Thoracic aorta (tissue), 2 donors: Measurements from ENCODE around the gene ST6GAL2. TPM values are rescaled to one million over a fixed set of nuclear protein-coding genes. Genes with fewer than 3 reads are reported as not detected.

ENCODE experiments used
- ATAC-seq: fragments of 150-250 bp; one replicate; pipeline ENCODE4 v1.8.0; 2017; ENCODE audit warnings: low read depth; ENCODE audit not compliant: insufficient number of reproducible peaks, low FRiP score
- DNase-seq: peaks from one replicate; pipeline ENCODE4 v3.0.0-alpha.2; 2020; ENCODE audit warnings: low spot score
- H3K27ac ChIP-seq, 2 donors: fragments of 200-600 bp; sonication (generic); 1 replicate in 1 of 2; 2 replicates in 1 of 2; pipeline ENCODE4 v1.5.1; 2016; ENCODE audit warnings: mild to moderate bottlenecking in 2 of 2, moderate library complexity in 2 of 2
- H3K27me3 ChIP-seq: fragments of 200-600 bp; sonication (generic); replicated peaks from 2 replicates; pipeline ENCODE4 v1.6.0; 2016; ENCODE audit warnings: mild to moderate bottlenecking; ENCODE audit not compliant: insufficient read depth
- H3K36me3 ChIP-seq: fragments of 200-600 bp; sonication (generic); one replicate; pipeline ENCODE4 v1.5.1; 2016
- H3K4me1 ChIP-seq, 2 donors: fragments of 200-600 bp; sonication (generic); 1 replicate in 1 of 2; 2 replicates in 1 of 2; pipeline versions ENCODE4 v1.5.1 to v1.6.0; 2016; ENCODE audit warnings: low read depth in 2 of 2, mild to moderate bottlenecking in 1 of 2; ENCODE audit not compliant: control insufficient read depth in 1 of 2
- H3K4me3 ChIP-seq: fragments of 200-600 bp; sonication (generic); 2 replicates; pipeline ENCODE4 v1.5.1; 2016; ENCODE audit warnings: mild to moderate bottlenecking
- H3K9me3 ChIP-seq: fragments of 200-600 bp; sonication (generic); 2 replicates; pipeline ENCODE4 v1.5.1; 2016
- CTCF ChIP-seq: fragments of 200-600 bp; sonication (generic); IDR thresholded peaks from one replicate; pipeline ENCODE4 v1.5.1; 2019; ENCODE audit warnings: antibody characterized with exemption
- total RNA-seq, 2 donors: library from RNA; depleted of rRNA; stranded (reverse); fragments of >200 nt; gene quantifications; one replicate each; pipeline versions ENCODE4 v1.1.0 to v1.2.3, GENCODE V29; 2016

Gene ST6GAL2
- total RNA-seq, 2 donors from 2014 or later = 71.1 to 900 TPM

GRCh38 chr2:106798826-106799552 lies 87.0 kb downstream of the ST6GAL2 start:
- H3K9me3 ChIP-seq = no peaks in the 10 kb centered on the region
- no peak overlapping the region for H3K4me3 ChIP-seq
- H3K36me3 ChIP-seq = peaks cover 18% of the 10 kb centered on the region
- ATAC-seq = peak; percentile 87
- peaks cover 10 to 27% of the 10 kb centered on the region in 2 donors for H3K4me1 ChIP-seq
- H3K27me3 ChIP-seq = no peaks in the 10 kb centered on the region
- peak overlapping the region; percentile 2 to 62 for H3K27ac ChIP-seq
- no peak for DNase-seq
- TF ChIP-seq CTCF = no peak

- H3K4me1 ChIP-seq = peaks cover 10 to 27% of the 10 kb centered on the region in 2 donors
- no peak overlapping the region for H3K4me3 ChIP-seq
- H3K27me3 ChIP-seq = no peaks in the 10 kb centered on the region
- no peaks in the 10 kb centered on the region for H3K9me3 ChIP-seq
- TF ChIP-seq CTCF = no peak
- H3K27ac ChIP-seq = no peak overlapping the region
- DNase-seq (no peak), ATAC-seq (no peak)
- peaks cover 12% of the 10 kb centered on the region for H3K36me3 ChIP-seq
These were observed 88.5 kb downstream of the ST6GAL2 start for GRCh38 chr2:106797494-106797893.

- Histone ChIP-seq H3K9me3 (no peaks in the 10 kb centered on the region), H3K36me3 (no peaks in the 10 kb centered on the region), H3K4me3 (no peak overlapping the region), H3K27ac (no peak overlapping the region), H3K4me1 (no peaks in the 10 kb centered on the region), H3K27me3 (no peaks in the 10 kb centered on the region)
- no peak for TF ChIP-seq CTCF
- DNase-seq = no peak
- ATAC-seq = no peak
These were observed 93.3 kb downstream of the ST6GAL2 start for GRCh38 chr2:106792671-106793070.

GRCh38 chr2:106789185-106789584 lies 96.8 kb downstream of the ST6GAL2 start:
- no peaks in the 10 kb centered on the region for H3K27me3 ChIP-seq
- H3K9me3 ChIP-seq = no peaks in the 10 kb centered on the region
- no peak for ATAC-seq
- no peak for TF ChIP-seq CTCF
- DNase-seq = no peak
- H3K4me1 ChIP-seq = no peaks in the 10 kb centered on the region
- no peaks in the 10 kb centered on the region for H3K36me3 ChIP-seq
- no peak overlapping the region for H3K27ac ChIP-seq
- no peak overlapping the region for H3K4me3 ChIP-seq

- ATAC-seq (no peak), DNase-seq (no peak)
- no peak for TF ChIP-seq CTCF
- Histone ChIP-seq H3K9me3 (no peaks in the 10 kb centered on the region), H3K27me3 (no peaks in the 10 kb centered on the region), H3K4me3 (no peak overlapping the region), H3K4me1 (peaks cover 4 to 12% of the 10 kb centered on the region in 2 donors), H3K36me3 (no peaks in the 10 kb centered on the region), H3K27ac (no peak overlapping the region)
These were observed 103.3 kb downstream of the ST6GAL2 start for GRCh38 chr2:106782681-106783080.
